Cortex of kidney (tissue), 1 donor: ENCODE results near the gene FBXW5.

Source experiments
- DNase-seq: peaks from one replicate; lab custom pipeline; 2025; lab: John Stamatoyannopoulos, UW

Gene FBXW5

DNA sequence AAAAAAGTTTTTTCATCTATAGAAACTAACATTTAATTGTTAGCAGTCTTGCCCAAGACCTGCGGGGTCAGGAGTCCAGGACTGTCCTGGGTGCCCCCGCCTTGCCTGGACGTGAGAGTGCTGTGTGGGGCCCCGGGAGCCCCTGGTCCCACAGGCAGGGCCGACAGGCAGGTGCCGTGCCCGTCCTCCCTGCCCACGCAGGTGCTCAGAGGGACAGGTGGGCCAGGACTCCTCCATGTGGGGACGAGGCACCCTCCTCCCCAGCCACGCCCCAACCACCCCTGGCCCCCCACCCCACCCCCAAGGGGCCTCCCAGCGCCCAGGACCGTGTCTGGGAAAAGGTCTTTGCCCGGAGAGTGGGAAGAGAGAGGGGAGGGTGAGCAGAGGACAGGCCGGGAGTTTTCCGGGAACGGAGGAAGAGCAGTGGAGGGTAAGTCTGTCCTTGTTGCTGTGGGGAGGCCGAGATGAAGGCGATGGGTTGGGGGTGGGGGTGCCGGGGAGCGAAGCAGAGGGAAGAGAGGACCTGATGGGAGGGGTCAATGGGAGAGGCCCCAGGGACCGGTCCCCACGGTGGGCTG, 4.8 kb upstream of the FBXW5 start:
- no peak for DNase-seq

DNA sequence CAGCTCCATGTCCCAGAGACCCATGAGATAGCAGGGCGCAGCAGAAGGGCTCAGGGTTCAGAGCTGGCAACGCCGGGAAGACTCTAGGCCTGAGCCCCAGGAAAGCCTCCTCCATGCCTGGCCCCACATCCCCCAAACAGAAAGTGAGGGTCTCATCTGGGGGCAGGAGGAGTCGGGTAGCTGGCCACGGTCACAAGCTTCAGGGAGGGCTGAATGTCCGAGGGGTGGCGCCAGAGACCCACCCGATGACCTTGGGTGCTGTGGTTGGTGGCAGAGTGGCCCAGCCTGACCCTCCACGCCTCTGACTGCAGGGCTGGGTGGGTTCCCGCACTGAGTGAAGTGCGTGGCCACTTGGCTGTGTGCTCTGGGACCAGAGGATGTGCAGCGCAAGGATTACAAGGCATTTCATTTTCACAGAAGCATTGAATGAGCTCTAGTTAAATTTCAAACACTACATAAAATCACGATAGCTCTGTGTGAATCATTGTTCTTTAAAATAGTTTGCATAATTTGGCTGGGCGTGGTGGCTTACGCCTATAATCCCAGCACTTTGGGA, 3.5 kb upstream of the FBXW5 start:
- no peak for DNase-seq

DNA sequence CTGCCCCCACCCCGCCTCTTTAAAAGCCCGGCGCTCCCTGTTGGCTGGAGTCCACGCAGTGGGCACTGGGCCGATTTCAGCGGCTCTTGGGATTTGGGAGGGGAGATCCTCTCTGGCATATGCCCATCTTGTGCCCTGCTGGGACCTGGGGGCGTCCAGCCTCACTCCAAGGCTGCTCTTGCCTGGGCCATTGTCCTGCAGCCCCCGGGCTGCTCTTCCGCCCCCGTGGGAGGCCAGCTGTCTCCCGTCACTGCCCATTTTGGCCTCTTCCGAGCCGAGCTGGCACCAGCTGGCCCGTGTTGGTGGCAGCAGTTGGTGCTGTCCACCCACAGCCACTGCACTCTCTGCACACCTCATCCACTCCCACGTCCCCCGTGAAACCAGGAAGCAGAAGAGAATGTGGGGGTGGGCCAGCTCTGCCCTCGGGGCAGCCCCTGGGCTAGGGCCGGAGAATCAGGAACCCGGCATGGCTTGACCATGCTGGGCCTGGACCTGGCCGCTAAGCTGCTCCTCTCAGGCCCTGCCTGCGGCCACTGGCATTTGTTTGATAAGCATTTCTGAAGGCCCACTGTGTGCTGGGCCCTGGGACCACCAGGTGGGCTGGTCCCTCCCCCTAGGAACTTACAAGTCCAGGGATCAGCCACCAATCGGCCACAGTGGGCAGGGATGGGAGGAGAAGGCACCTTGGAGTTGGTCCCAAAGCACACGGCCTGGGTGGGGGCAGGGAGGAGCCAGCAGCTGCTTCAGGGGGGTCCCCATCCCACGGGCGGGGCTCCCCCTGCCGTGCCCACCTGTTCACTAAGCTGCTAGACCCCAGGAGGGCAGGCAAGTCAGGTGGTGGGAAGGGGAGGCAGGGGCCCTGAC, 2.7 kb upstream of the FBXW5 start:
- no peak for DNase-seq

DNA sequence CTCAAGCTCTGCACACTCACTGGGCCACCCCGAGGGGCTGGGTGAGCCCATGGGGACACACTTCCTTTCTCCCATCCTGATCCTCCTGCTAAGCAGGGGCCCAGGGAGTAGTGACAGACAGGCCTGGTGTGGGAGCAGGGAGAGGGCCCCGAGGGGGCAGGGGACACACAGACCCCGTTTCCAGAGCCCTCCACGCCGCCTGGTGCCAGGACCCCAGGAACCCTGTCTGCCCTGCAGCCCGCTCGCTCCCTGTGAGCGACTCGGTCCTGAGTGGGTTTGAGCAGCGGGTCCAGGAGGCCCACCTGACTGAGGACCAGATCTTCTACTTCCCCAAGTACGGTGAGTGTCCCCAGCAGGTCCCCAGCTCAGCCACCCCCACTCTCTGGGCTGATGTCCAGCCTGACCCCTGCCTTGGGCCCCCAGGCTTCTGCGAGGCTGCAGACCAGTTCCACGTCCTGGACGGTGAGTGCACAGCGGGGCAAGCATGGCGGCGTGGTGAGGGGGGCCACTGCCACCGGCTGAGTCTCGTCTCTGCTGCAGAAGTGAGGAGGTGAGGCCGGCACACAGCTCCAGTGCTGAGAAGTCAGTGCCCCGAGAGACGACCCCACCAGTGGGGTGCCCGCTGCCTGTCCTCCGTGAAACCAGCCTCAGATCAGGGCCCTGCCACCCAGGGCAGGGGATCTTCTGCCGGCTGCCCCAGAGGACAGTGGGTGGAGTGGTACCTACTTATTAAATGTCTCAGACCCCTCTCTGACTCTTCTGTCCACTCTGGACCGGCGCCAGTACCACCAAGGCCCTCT, 1.9 kb upstream of the FBXW5 start:
- no peak for DNase-seq

DNA sequence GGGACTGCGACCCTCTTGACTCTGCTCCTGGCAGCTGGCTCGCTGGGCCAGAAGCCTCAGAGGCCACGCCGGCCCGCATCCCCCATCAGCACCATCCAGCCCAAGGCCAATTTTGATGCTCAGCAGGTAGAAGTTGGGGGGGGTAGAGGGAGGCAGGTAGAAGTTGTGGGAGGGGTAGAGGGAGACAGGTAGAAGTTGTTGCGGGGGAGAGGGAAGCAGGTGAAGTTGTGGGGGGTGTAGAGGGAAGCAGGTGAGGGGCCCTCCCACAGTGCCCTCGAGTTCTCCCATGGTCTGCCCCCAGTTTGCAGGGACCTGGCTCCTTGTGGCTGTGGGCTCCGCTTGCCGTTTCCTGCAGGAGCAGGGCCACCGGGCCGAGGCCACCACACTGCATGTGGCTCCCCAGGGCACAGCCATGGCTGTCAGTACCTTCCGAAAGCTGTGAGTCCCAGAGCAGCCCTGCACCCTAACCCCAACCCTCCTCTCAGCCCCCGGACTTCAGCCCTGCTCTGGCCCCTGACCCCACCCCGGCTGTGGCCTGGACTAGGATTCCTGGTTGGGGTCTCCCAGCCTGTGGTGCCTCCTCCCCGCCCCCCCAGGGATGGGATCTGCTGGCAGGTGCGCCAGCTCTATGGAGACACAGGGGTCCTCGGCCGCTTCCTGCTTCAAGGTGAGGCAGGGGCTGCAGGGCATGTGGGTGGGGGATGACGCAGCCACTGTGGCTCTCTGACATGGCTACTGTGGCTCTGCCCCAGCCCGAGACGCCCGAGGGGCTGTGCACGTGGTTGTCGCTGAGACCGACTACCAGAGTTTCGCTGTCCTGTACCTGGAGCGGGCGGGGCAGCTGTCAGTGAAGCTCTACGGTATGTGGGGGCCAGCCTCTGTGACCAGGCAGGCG, 1.0 kb upstream of the FBXW5 start:
- DNase-seq: no peak

DNA sequence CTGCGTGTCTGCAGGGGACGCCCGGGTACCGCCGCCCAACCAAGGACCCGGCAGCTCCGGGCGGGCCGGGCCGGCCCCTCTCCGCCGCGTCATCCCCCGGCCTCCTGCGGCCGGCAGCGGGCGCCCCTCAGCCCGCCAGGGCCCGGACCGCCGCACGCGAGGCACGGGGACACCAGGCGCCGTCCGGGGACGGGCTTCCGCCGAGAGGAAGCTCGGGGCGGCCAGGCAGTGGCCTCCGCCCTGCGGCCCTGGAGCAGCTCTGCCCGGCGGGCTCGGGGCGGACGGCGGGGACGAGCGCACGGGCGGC, 373 bp downstream of the FBXW5 start:
- DNase-seq: no peak

DNA sequence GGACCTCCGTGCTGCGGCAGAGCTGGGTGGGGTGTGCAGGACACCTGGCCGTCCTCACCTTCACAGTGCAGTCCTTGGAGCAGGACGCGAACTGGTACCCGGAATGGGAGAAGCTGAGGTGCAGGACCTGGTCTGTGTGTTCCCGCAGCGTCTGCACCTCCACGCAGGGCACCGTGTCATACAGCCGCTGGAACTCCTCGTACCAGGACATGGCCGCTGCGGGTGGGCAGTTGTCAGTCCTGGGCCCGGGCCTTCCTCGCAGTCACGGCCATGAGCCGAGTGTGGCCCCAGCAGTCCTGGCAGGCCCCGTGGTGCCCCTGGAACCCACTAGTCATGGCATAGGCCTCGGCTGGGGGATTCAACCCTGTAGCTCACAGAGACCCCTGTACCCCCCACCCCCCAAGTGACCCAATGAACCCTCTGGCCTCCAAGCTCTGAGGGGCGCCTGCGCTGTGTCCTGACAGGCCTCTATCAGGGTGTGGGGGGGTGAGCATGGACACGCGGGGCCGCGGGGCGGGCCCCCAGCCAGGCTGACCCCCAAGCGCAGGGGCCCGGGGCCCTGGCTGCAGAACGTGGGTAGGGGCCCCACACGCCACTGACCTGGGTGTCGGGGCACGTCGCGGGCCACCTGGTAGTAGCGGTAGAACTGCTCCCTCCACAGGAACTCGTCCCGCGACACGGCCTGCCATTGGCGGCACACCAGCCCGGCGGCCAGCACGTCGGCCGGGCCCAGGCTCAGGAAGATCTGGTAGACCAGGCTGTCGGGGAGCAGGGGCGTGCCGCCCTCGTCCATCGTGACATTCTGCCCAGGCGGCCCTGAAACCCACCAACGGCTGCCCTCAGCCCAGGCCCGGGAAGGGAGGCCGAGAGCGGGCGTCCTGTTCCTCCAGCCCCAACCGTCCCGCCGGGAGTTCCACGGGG, 987 bp downstream of the FBXW5 start:
- DNase-seq: no peak

DNA sequence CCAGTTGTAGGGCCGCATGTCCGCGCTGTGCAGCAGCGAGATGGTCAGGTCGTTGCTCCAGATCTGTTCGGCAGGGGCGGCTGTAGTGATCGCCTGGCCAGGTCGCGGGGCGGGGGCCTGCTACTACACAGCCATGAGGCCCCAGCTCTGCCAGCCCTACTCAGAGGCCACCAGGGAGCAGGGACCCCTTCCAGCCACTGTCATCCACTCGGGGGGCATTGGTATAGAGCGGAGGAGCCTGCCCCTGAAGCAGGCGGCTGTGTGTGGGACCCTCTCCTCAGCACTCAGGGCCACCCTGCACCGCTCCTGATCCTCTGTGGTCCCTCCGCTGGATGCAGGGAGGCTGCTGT, 1.7 kb downstream of the FBXW5 start:
- DNase-seq: no peak

DNA sequence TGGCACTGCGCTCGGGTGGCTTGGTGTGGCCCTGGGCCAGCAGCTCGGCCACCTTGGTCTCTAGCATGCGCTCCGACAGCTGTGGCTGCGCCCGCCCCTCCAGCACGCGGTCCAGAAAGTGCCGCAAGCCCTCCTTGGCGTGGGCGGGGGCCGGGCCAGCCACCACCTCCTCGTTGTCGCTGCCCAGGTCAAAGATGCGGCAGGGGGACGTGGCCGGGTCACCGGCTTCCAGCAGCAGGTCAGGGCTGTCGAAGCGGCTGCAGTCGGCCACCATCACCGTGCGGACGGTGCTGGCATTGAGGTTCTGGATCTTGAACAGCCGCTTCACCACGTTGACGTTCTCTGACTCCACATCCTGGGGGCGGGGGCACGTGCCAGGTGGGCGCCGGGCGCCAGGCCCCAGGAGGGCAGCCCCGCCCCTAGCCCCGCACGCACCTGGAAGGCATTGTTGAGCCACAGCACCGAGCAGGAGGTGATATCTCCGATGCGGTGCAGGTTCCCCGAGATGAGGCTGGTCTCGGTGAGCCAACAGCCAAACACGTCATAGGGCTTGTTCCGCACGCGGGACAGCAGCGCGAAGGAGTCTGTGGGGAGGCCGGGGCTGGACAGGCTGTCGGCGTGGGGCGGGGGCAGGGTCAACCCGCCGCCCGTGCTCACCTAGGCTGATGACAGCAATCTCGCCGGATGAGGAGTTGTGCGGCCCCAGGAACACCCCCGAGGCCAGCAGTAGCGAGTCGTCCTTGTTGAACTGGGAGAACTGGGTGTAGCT, 2.2 kb downstream of the FBXW5 start:
- DNase-seq: no peak

DNA sequence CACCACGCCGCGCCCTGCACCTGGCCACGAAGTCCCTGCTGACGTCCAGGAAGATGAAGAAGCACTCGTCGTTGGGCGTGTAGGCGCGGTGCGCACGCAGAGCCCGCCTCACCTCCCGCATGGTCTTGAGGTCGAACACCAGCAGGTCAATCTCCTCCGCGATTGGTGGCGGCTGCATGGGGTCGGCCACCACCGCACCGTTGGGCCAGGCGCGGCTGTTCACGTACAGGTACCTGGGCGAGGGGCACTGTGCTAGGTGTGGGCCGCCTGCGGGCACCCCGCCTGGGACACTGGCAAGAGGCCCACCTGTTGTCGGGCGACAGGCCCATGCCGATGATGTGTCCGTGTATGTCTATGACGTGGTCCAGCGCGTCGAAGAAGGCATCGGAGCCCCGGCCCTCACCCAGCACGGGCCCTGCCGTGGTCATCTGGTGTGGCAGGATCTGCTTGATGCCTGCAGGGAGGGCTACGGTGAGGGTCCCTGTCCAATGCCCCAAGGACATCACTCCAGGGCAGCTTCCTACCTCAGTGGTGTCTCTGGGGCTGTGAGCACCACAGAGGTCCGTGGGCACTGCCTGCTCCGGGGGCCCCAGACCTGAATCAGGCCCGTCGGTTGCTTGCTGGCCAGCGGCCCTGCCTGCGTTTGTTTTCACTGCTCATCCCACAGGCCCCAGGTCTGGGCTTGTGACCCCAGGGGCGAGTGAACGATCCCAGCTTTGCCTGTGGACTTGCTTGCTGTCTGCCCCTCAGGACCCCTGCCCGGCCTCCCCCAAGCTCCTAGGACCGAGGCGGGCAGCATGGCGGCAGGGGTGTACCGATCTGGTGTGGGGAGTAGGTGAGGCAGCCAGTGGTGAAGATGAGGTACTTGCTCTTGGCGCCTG, 3.1 kb downstream of the FBXW5 start:
- no peak for DNase-seq

DNA sequence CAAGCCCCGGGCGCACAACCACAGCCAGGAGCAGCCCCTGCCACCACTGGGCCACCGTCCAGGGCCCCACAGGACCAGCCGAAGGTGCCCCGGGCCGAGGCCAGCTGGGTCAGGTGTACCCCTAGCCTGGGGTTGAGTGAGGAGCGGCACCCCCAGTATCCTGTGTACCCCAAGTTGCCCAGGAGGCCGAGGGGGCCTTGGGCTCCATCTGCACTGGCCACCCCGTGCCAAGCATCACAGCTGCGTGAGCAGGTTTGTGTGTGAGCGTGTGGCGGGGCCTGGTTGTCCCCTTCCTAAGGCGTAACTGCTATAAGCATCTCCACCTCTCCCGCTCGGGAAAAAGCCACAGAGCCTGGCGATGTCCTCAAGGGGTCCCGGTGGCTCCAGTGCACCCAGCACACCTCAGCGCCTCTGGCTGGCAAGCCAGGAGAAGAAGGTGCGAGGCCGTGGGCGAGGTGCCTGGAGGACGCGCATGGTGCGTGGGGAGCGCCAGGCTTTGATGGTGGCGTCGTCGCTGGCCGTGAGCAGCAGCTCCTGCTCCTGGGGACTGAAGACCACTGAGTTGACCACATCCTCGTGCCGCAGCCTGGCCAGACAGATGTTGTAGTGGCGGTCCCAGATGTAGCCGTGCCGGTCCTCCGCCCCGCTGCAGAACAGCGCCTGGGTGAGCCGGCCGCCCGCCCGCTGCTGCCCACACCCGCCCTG, 3.9 kb downstream of the FBXW5 start:
- no peak for DNase-seq

DNA sequence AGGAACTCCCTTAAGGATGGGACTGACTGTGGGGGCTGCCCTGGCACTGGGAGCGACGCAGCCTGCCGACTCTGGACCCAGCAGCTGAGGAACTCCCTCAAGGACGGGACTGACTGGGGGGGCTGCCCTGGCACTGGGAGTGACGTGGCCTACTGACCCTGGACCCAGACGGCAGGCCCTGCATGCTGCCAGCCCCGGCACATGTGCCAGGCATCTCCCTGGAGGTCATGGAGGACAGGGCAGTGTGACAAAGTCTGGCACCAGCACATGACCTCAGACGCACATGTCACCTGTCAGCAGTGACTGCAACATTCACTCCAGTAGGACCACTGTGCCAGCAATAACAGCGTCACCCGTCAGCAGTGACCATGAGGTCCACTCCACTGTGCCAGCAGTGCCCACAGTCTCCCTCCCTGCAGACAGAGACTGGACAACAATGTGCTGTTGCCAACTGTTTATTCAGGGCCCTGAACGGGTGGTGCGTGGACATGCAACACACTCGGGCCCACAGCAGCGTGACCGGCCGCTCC, 4.5 kb downstream of the FBXW5 start:
- DNase-seq: no peak

DNA sequence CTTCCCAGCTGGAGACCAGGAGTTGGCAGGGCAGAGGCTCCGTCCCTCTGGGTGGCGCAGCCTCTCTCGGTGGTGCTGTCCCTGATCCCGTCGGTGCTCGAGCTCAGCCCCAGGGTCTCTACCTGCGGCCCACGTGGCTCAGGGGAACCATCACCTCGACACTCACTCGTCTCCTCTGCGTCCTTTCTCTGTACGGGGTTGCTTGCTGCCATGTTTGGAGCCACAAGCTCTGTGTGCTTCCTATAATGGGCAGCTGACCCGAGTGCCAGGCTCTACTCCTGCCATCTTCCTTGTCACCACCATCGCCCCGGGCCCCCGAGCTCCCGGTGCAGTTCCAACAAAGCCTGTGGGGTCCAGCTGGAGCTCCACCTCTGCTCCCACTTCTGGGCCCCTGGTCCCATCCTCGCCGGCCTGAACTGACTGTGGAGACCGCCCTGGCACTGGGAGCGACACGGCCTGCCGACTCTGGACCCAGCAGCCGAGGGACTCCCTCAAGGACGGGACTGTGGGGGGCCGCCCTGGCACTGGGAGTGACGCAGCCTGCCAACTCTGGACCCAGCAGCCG, 5.0 kb downstream of the FBXW5 start:
- DNase-seq: no peak

DNA sequence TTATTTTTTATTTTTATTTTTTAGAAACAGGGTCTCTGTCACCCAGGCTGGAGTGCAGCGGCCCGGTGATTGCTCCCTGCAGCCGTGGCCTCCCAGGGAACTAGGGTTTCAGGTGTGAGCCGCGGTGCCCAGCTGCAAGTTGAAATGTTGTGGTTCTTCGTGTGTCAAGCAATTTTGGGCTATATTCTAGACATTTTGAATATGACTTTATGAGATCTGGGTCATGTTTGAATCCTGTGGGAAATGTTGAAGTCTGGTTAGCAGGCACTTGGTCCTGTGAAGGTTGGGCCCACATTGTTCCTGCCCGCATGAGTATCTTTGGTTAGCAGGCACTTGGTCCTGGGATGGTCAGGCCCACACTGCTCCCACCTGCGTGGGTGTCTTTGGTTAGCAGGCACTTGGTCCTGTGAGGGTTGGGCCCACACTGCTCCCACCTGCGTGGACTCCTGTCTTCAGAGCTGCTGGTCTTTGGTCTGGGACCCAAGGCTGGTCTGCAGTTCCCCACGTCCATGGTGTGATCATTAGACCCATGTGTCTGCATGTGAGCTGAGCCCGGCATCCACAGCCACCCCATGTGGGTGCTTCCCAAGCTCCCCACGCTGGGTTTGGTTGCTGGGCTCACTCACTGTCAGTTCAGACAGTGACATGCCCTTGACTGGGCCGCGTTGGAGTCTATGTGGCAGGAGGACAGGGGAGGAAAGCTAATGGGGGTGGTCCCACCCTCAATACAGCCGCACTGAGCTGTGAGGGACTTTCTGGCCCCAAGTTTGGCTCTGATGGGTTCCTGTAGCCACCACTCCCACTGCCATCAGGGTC, 7.1 kb downstream of the FBXW5 start:
- DNase-seq: no peak

DNA sequence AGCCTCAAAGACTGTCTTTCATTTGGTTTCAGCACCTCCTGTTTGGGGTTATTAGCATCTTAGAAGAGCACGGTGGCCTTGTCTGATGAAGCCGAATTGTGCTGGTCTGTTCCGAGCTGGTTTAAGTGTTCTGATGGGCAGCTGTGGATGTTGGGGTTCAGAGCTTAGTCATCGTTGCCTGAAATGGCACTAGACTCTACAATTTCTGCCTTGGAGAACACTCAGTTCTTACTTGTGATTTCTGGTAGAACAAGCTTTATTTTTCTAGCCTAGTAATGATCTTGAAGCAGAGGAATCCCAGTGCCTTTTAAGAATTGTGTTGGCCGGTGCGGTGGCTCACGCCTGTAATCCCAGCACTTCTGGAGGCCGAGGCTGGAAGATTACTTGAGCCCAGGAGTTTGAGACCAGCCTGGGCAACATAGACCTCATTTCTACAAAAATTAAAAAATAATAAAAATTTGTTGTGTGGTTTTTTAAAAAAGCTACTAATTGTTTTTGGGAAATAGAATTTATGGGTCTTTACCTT, 7.8 kb downstream of the FBXW5 start:
- DNase-seq: no peak

DNA sequence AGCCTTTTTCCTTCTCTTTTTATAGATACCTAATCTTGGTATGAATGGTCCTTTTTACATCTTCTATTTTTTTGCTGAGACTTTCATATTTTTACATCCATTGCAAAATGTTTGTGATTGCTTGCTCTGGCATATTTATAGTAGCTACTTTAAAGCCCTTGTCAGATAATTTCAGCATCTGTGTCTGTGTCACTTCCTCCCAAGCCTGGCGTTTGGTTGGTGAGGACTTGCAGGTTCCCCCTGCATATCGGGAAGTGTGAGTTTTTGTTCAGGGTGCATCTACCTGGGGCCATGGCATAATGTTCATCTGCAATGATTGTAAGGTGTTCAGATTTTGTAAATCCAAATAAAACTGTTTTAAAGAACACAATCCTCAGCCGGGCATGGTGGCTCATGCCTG, 8.9 kb downstream of the FBXW5 start:
- no peak for DNase-seq

DNA sequence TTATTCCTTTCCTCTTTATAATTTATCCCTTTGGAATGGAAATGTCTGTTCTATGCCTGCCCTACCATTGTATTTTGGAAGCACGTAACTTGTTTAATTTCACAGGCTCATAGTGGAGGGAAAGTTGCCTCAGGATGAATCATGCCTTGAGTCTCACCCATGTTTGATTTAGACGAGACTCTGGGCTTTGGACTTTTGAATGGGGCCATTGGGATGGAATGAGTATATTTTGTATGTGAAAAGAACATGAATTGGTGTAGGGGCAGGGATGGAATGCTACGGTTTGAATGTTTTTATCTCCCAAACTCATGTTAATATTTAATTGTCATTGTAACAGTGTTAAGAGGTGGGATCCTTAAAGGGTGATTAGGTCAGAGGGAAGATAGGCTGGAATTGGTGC, 10.3 kb downstream of the FBXW5 start:
- no peak for DNase-seq
